ENCODE measurements around the gene SNUPN. TPM values are rescaled to one million over a fixed set of nuclear protein-coding genes. Genes with fewer than 3 reads are reported as not detected.

Gene SNUPN
- total RNA-seq, 3 donors from 2014 or later, result 18.7 to 23.9 (median 18.9) TPM

DNA sequence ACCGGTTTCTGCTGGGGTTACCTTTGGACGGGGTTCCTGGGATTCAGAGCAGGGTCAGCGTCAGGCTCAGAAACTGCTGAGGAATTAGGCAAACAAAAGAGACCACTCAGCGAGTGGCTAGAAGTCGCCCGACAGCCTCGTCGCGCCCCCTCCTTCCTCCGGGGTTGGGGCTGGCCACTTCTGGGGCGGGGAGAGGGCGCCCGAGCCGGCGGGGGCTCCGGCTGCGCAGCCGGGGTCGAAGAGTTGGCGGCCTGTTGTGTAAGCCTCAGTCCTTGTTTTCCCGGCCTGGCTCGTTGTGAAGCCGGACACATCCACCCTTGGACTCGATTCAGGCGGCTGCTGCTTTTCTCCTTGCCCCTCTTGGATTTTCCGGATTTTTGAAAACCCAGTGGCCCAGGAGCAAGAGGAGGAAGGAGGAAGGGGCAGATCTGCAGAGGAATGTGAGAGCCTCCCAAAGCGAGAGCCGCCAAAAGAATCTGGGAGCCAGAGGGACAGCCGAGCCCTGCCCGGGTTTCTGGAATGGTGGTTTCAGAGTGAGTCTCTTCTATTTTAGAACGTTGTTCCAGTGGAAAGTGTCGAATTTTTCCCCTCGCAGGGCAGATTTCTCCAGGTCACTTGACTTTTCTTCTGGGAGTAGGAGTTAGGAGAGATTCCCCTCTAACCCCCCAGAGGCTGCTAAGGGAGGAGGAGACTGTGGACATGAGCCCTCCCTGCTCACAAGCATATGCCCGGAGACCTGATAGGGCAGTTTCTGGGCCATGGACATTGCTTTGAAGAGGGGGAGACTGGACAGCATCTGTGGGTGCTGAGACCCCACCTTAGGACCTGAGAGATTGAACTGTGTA lies 22.9 kb upstream of the SNUPN start:
- DNase-seq (peak in 2 of 3 donors; percentile 44 to 68), ATAC-seq (peak; percentile 24)
- TF ChIP-seq, protein P1, sequence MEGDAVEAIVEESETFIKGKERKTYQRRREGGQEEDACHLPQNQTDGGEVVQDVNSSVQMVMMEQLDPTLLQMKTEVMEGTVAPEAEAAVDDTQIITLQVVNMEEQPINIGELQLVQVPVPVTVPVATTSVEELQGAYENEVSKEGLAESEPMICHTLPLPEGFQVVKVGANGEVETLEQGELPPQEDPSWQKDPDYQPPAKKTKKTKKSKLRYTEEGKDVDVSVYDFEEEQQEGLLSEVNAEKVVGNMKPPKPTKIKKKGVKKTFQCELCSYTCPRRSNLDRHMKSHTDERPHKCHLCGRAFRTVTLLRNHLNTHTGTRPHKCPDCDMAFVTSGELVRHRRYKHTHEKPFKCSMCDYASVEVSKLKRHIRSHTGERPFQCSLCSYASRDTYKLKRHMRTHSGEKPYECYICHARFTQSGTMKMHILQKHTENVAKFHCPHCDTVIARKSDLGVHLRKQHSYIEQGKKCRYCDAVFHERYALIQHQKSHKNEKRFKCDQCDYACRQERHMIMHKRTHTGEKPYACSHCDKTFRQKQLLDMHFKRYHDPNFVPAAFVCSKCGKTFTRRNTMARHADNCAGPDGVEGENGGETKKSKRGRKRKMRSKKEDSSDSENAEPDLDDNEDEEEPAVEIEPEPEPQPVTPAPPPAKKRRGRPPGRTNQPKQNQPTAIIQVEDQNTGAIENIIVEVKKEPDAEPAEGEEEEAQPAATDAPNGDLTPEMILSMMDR (IDR thresholded peaks at IDR 0.05), result no peak
- H3K4me1 ChIP-seq (ENCODE audit: low read depth), result peaks cover 46% of the 10 kb centered on the region
- intact Hi-C loops (cut with DNase I, micrococcal nuclease), result loop anchor here in 1 of 2 donors (10.0 kb wide), 1 partner anchor 194 kb away; the partner anchor contains the start of gene SIN3A
- peak overlapping the region; percentile 50 for H3K4me3 ChIP-seq
- H3K9me3 ChIP-seq, result no peaks in the 10 kb centered on the region
- H3K36me3 ChIP-seq (ENCODE audit: low read depth), result no peaks in the 10 kb centered on the region

DNA sequence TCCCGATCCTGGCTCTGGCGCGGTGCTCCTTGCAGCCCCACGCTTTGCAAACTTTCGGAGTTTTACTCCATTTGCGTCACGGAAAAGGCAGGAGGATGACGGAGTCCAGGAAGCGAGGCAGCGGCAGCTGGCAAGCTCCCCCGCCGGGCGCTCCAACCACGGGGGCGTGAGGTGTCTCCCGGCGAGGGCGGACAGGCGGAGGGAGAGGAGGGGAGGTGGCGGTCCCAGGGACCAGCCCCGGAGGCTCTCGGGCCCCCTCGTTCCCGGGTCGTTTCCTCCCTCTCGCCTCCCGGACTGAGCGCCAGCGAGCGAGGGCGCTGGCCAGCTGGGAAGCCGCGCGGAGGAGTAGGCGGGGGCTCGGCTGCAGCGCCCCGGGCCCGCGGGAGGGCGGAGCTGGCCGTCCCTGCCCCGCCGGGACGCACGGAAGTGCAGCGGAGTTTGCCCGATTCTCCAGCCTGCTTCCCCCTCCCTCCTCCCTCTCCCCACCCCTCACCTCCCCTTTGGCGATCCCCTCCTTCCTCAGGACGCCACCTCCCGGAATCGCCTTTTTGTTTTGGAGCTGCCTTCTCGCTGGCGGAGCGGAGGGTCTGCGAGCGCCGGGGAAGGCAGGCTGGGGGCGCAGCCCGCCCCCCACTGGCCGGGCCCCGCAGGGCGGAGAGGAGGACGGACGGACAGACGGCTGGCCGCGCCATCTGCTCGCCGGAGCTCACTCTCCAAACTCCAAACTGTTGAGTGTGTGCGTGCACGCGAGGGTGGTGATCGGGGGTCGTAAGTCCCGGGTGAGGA lies 22.0 kb upstream of the SNUPN start, which contains the start of gene SNX33:
Gene SNX33, plus strand, starts transcription at position 543 of the 786 bp plus-strand sequence. CDS start 1,191 bp downstream, outside the sequence.
- H3K4me3 ChIP-seq, result peak within 1 kb of the TSS; percentile 50
- H3K9me3 ChIP-seq, result no peaks in the 10 kb centered on the region
- intact Hi-C loops (cut with DNase I, micrococcal nuclease), result loop anchor here in 1 of 2 donors (10.0 kb wide), 1 partner anchor 193 kb away; the partner anchor contains the start of gene SIN3A
- TF ChIP-seq, protein P1 (IDR thresholded peaks at IDR 0.05), result peak; percentile 37
- DNase-seq (peak; percentile 82 to 89 (median 87)), ATAC-seq (peak; percentile 90)
- no peaks in the 10 kb centered on the region for H3K36me3 ChIP-seq (ENCODE audit: low read depth)
- peaks cover 39% of the 10 kb centered on the region for H3K4me1 ChIP-seq (ENCODE audit: low read depth)

DNA sequence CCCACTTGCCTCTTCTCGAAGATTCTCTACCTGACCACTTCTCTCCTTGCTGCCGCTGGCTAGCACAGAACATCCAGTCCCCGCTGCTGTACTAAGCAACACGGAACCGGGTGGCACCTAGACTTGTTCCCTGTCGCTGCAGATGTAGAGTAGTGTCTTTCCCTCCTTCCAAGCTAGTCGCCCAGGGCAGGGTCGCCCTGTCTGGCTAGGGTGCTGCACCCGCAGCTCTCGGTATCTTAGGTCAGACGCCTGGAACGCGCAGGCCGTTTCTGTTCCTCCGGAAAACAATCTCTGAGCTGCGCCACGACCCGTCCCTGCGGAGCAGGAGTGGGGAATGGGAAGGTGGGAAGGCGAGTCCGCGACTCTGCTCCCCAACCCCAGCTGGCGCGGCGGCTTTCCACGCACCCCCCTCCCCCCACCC lies 21.4 kb upstream of the SNUPN start:
- Histone ChIP-seq H3K4me1 (ENCODE audit: low read depth) (peaks cover 33% of the 10 kb centered on the region), H3K4me3 (peak overlapping the region; percentile 50), H3K36me3 (ENCODE audit: low read depth) (no peaks in the 10 kb centered on the region), H3K9me3 (no peaks in the 10 kb centered on the region)
- TF ChIP-seq, protein P1 (IDR thresholded peaks at IDR 0.05), result no peak
- peak; percentile 41 for ATAC-seq
- intact Hi-C loops (cut with DNase I, micrococcal nuclease), result loop anchor here in 1 of 2 donors (10.0 kb wide), 1 partner anchor 192 kb away; the partner anchor contains the start of gene SIN3A
- peak; percentile 55 to 71 (median 57) for DNase-seq

DNA sequence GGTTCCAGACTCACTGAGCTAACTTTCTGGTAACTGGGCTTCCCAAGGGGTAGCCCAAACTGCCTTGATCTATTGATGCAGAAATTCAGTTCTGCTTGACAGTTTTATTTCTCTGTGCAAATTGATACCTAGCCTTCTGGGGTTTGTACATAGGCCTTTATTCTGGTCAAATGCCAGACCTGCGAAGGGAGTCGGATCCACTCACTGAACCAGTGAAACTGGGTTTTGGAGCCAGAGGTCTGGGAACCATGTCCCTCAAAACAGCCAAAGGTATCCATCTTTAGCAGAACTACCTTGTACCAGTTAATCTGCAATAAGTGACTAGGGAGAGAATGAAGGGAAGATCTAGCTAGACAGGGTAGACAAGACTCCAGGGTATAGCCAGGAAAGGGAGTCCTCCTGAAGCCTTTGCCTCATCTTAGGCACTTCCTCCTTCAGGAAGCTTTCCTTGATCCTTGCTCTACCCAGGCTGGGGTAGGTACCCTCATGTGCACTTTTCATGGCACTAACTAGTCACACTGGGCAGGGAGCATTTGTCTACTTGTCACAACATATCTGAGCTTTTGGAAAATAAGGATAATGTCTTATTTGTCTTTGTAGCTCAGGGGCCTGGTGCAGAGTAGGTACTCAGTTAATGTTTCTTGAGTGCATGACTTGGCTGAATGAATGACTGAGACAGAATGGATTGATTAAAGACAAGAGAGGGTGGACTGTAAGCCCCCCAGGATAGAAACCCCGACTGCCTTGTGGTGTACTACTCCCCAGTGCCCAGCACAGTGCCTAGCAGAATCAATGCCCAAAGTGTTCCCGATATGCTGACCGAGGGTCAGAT lies 20.8 kb upstream of the SNUPN start:
- no peaks in the 10 kb centered on the region for H3K36me3 ChIP-seq (ENCODE audit: low read depth)
- intact Hi-C loops (cut with DNase I, micrococcal nuclease), result loop anchor here in 1 of 2 donors (10.0 kb wide), 1 partner anchor 192 kb away; the partner anchor contains the start of gene SIN3A
- DNase-seq (no peak), ATAC-seq (no peak)
- H3K4me1 ChIP-seq (ENCODE audit: low read depth), result peaks cover 28% of the 10 kb centered on the region
- H3K9me3 ChIP-seq, result no peaks in the 10 kb centered on the region
- peak overlapping the region; percentile 50 for H3K4me3 ChIP-seq
- TF ChIP-seq, protein P1 (IDR thresholded peaks at IDR 0.05), result no peak

All from mucosa of descending colon (tissue), 3 donors.